HG03175 (cell line): ENCODE measurements around the gene GRM7.

Experiments
- ATAC-seq: cut with Tn5 transposase; IDR thresholded peaks from one replicate; pipeline ENCODE4 v1.9.1; 2021; ENCODE audit warnings: mild to moderate bottlenecking, moderate library complexity; ENCODE audit not compliant: unreplicated experiment

GRM7 gene

DNA sequence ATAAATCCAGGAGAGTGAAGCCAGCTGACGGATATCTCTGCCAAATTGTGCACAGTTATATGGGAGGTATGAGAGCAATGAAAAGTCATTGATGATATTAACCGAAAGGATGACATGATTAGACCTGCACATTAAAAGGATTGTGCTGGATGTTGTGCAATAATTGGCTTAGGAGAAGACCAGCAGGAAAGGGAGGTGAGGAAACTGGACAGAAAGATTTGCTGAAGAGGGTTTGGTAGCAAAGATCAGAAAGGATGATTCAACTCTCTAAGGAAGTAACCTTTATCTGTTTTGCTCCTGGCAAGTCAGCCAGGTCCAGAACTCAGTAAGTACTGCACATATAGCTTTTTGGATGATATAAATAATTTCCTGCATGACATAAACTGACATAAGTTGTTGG, 704.7 kb downstream of the GRM7 start:
- ATAC-seq: no peak

- ATAC-seq: no peak
These were observed 706.2 kb downstream of the GRM7 start for GRCh38 chr3:7567160-7567559.

DNA sequence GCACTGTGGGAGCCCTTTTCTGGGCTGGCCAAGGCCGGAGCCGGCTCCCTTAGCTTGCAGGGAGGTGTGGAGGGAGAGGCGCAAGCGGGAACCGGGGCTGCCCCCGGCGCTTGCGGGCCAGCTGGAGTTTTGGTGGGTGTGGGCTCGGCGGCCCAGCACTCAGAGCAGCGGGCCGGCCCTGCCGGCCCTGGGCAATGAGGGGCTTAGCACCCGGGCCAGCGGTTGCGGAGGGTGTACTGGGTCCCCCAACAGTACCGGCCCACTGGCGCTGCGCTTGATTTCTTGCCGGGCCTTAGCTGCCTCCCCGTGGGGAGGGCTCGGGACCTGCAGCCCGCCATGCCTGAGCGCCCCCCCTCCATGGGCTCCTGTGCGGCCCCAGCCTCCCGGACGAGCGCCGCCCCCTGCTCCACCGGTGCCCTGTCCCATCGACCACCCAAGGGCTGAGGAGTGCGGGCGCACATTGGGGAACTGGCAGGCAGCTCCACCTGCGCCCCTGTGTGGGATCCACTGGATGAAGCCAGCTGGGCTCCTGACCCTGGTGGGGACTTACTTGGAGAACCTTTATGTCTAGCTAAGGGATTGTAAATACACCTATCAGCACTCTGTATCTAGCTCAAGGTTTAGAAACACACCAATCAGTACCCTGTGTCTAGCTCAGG, 707.7 kb downstream of the GRM7 start:
- ATAC-seq: no peak

DNA sequence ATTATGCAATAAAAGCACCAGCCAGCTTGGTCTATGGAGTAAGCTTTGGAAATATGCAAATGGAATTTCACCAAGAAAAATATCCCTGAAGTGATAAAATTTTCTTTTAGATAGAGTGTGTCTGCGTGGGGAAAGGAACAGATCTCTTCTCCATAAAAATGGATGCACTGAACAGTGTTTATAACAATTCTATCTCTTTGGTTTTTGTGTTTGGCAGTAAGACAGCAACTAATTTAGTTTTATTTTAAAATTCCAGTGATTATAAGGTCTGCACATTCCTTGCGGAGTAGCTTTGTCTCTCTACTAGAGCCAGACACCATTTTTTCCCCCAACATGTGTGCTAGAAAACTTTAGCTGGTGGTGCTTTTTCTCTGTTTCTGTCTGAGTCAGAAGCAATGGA, 712.4 kb downstream of the GRM7 start:
- ATAC-seq: no peak

DNA sequence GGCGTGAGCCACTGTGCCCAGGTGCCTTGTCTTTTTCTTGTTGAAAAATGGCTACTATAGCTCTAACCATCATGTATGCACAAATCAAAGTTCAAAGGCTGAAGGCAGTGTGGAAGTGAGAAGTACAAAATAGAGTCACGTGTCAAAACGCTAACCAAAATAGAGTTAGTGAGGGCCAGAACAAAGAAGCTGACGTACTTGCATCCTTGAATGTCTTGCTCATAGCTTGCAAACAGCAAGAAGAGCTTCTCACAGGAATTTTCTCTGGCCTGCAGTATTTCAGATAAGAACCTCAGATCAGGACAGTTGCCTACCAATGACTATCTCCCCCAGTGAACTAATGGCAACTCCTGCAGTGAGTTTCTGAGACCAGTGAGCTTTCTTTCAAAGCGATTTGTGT, 713.5 kb downstream of the GRM7 start:
- ATAC-seq: no peak

DNA sequence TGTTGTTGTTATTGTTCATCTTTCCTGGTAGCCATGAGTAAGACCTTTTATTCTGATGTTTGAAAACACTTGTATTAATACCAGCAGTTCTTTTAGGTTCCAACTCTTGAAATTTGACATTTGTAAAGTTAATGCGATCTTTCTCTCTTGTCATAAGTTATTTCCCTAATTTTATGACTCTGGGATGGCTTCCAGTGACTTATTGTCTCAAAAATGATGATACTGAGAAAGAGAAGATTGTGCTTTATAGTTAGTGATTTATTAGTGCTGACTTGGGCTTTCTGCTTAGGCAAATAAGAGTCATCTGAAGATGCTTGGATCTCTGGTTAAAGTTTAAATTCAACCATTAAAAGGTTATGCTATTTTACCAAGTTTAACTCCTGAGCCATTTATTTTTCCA, 715.2 kb downstream of the GRM7 start:
- ATAC-seq: no peak

DNA sequence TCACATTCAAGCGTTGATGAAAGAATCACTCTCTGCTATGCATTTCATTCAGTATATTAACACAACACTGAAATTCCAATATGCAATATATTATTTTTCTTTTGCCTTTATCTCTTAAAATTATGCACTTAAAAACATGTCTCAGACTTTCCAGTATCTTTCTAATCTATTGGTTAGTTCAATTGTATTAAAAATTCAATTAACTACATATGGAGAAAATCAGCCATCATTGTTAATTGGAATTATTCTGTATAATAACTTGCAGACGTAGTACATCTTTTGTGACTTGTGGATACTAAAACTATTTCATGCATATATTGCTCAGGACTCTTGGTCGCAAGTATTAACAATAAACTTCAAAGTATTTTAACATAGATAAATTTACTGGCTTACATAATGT, 715.6 kb downstream of the GRM7 start:
- ATAC-seq: no peak

DNA sequence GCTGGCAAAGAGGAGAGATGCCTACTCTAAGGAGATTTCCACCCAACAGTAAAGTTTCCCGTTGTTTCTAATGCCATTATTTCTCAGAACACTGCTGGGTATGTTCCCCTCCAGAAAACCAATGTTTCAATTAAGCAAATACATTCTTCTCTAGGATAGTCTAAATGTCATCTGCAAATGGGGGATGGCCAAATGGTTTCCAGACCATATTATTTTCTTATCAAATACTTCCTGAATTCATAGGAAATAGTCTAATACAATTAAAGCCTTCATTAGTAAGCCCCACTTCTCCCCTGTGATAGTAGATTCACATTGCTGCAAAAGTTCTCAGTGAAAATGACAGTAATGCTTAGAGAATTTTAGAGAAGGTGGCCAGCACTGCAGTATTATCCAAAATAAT, 716.6 kb downstream of the GRM7 start:
- ATAC-seq: no peak

DNA sequence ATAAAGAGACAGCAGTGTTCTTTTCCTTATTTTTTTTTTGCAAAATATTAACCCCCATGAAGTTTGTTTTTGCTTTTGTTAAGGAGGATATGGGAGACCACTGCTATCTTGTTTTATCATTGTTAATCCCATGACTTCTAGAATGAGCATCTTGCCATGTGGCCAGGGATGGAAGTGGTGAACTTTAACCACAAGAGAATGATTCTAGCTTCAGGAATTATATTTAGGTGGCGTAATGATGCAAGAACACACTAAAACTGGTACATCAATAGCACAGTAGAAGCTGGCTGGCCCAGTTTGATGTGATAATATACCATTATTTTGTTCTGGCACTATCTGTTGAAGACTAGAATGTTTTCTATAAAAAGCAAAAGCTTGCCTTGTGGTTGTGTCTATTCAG, 720.9 kb downstream of the GRM7 start:
- ATAC-seq: no peak

- ATAC-seq: no peak
These were observed 724.1 kb downstream of the GRM7 start for GRCh38 chr3:7585052-7585451.

GRCh38 chr3:7588236-7588635, 727.3 kb downstream of the GRM7 start:
- ATAC-seq: no peak

- no peak for ATAC-seq
These were observed 728.6 kb downstream of the GRM7 start for GRCh38 chr3:7589526-7589925.

GRCh38 chr3:7602297-7602696, 741.4 kb downstream of the GRM7 start:
- no peak for ATAC-seq

GRCh38 chr3:7607083-7607482, 746.2 kb downstream of the GRM7 start:
- ATAC-seq: no peak

- no peak for ATAC-seq
These were observed 746.8 kb downstream of the GRM7 start for GRCh38 chr3:7607676-7608075.

DNA sequence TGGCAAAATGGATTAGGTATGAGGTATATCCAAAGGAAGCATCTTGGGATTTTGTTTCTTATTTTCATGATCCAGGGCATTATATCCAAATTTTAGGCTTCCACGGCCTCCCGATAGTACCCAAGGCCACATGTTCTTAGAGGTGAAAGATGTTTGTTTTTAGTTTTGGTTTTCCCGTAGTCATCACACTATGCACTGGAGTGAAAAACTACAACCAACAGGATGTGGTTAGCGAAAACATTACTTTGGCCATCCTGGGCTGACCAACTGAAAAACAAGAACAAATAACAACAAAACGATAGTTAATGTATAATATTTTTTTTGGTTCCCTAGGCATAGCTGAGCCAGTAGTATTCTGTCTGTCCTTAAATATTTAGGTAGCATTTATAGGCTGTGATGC, 749.7 kb downstream of the GRM7 start:
- ATAC-seq: no peak

GRCh38 chr3:7615043-7615442, 754.1 kb downstream of the GRM7 start:
- no peak for ATAC-seq

DNA sequence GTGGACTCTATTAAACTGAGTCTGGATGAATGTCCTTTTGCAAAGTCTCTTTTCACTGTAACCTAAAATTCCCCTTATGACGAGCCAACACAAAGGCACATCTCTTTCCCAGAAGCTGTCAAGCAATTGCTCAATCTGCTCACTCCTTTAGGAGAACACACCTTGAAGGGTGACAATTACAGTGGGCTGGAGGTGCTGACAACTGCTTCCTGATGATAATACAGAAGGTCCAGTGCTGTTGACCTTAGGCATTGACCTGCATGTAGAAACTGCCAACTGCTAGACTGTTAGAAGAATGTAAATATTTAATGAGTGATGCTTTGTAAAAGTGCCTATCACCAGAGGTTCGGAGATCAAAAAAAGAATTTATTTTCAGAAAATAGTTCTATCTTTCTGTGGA, 757.7 kb downstream of the GRM7 start:
- ATAC-seq: no peak

GRCh38 chr3:7620401-7620800, 759.5 kb downstream of the GRM7 start:
- no peak for ATAC-seq

GRCh38 chr3:7621046-7621630, 760.2 kb downstream of the GRM7 start:
- no peak for ATAC-seq

GRCh38 chr3:7621651-7622050, 760.7 kb downstream of the GRM7 start:
- ATAC-seq: no peak

DNA sequence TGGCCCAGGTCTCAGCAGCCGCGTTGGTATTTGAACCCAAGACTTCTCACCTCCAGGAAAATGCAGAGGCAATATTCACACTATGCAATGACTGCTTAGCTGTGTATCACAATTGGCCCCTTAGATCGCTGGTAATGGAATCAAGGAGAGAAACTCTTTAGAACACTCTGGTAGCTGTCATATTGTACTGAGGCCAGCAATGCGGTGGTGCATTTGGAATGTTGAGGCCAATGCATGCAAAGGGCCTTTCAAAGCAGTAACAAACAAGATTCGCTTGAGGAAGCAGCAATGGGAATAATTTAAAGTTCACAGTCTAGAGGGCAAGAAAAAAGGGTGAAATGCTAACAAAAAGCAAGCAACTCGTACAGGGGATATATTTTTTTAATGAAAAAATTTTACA, 764.1 kb downstream of the GRM7 start:
- ATAC-seq: no peak

DNA sequence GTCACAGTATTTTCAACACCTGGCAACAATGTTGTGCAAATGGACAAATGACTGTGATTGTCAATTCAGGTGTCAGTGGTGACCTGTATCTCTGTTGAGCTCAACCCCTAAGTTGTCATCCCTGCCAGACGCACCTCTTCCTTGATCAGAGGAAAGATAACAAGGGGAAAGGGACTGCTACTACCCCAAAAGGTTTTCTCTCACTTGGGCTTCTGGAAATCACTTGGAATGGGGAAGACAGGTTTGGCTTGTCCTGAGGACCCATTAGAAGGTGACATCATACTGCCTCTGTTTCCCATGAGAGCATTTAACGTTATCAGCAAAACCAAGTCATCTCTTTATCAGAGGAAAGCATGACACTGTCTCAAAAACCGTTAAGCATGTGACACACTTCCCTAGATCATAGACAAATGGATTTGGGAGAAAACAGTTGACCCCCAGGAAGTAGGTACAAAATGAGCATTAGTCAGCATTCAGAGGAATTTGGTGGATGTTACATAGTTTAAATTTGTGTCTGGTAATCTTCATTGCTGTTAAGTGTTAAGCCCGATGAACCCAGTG, 769.5 kb downstream of the GRM7 start:
- no peak for ATAC-seq
